K562 (cell line): ENCODE measurements around the gene ZDHHC1. TPM values are rescaled to one million over a fixed set of nuclear protein-coding genes. Genes with fewer than 3 reads are reported as not detected.

Experiments
- BACH1 ChIP-seq: fragments of 200-800 bp; sonication (Bioruptor generic); IDR thresholded peaks from 2 replicates; pipeline ENCODE4 v1.6.1; 2016; ENCODE audit warnings: missing genetic modification characterization, missing compliant biosample characterization
- CBX1 ChIP-seq: sonication (generic); IDR thresholded peaks from 2 replicates; pipeline ENCODE4 v1.6.1; 2016; ENCODE audit warnings: antibody characterized with exemption, low read depth, mild to moderate bottlenecking
- DNMT1 ChIP-seq: fragments of 450-650 bp; IDR thresholded peaks from 2 replicates; pipeline ENCODE4 v1.6.1; 2016; ENCODE audit warnings: antibody characterized with exemption, mild to moderate bottlenecking
- HOXB6 ChIP-seq: fragments of 250-450 bp; sonication (Bioruptor Pico); IDR thresholded peaks from 2 replicates; pipeline ENCODE4 v1.5.1; 2022; ENCODE audit warnings: mild to moderate bottlenecking, borderline replicate concordance
- MYC ChIP-seq, 2 experiments: fragments of 250-450 bp in 1 of 2; sonication (Bioruptor Pico) in 1 of 2; IDR thresholded peaks; 2 replicates each; pipeline versions ENCODE4 v1.5.1 to v1.6.1; 2012 to 2021; ENCODE audit warnings: low read depth in 2 of 2, borderline replicate concordance in 1 of 2, improper control_type of control experiment in 1 of 2, low read length in 1 of 2, mild to moderate bottlenecking in 1 of 2, moderate library complexity in 1 of 2
- POLR2H ChIP-seq: IDR thresholded peaks from 2 replicates; pipeline ENCODE4 v1.6.1; 2016; ENCODE audit warnings: missing genetic modification characterization, low read depth, mild to moderate bottlenecking, control low read depth, missing compliant biosample characterization, moderate library complexity
- STAT5A ChIP-seq: IDR thresholded peaks from 2 replicates; pipeline ENCODE4 v1.6.1; 2012; ENCODE audit warnings: low read length, inconsistent platforms, borderline replicate concordance
- STAT5B ChIP-seq: fragments of 250-450 bp; sonication (Bioruptor Pico); IDR thresholded peaks from 2 replicates; pipeline ENCODE4 v1.8.0; 2021; ENCODE audit warnings: mild to moderate bottlenecking, inconsistent platforms
- TAF9B ChIP-seq: fragments of 450-650 bp; IDR thresholded peaks from 2 replicates; pipeline ENCODE4 v1.6.1; 2018; ENCODE audit warnings: mild to moderate bottlenecking; ENCODE audit not compliant: partially characterized antibody
- ZNF766 ChIP-seq: fragments of 200-800 bp; sonication (Bioruptor generic); conservative IDR thresholded peaks from 2 replicates; pipeline ENCODE4 v1.6.1; 2016; ENCODE audit warnings: missing genetic modification characterization, missing compliant biosample characterization
- ZNF79 ChIP-seq: fragments of 250-450 bp; sonication (Bioruptor Pico); IDR thresholded peaks from 2 replicates; pipeline ENCODE4 v1.4.0; 2020; ENCODE audit warnings: low read depth, mild to moderate bottlenecking, moderate library complexity
- polyA plus RNA-seq, 8 experiments: library from polyadenylated mRNA; depleted of rRNA in 4 of 8; stranded (reverse) in 5 of 8; unstranded in 3 of 8; fragments of >200 nt; fragmentation: Nextera tagmentation in 2 of 8; fragmentation: Illumina TruSeq in 1 of 8; extraction: Ambion mirVana in 2 of 8; extraction: Trizol in 1 of 8; gene quantifications; 2 replicates each; pipeline versions ENCODE4 v1.2.1 to v1.2.3, GENCODE V29; 2011 to 2014; ENCODE audit warnings: inconsistent platforms in 1 of 8, missing spikeins in 1 of 8
- total RNA-seq, 7 experiments: library from RNA; depleted of rRNA in 6 of 7; stranded (reverse); fragments of >200 nt in 6 of 7; fragmentation: Illumina TruSeq in 2 of 7; extraction: Trizol in 2 of 7; gene quantifications; 2 replicates each; pipeline versions ENCODE4 v1.2.1 to v1.2.3, GENCODE V29; 2011 to 2021; ENCODE audit warnings: low replicate concordance in 1 of 7
- TF ChIP-seq, protein P1 (sequence below), 2 experiments: fragments of 150-350 bp in 1 of 2; IDR thresholded peaks; 2 replicates each; pipeline ENCODE4 v1.6.1; 2012 to 2016; ENCODE audit warnings: low read depth in 2 of 2, low read length in 2 of 2, mild to moderate bottlenecking in 1 of 2, moderate library complexity in 1 of 2
- TF ChIP-seq, protein P2 (sequence below): fragments of 250-450 bp; sonication (Bioruptor Pico); IDR thresholded peaks from 2 replicates; pipeline ENCODE4 v1.9.0; 2021; ENCODE audit warnings: mild to moderate bottlenecking
- TF ChIP-seq, protein P3 (sequence below): fragments of 250-450 bp; sonication (Bioruptor Pico); IDR thresholded peaks from 2 replicates; pipeline ENCODE4 v1.9.0; 2021; ENCODE audit warnings: mild to moderate bottlenecking, inconsistent platforms
- TF ChIP-seq, protein P4 (sequence below): fragments of 450-650 bp; IDR thresholded peaks from 2 replicates; pipeline ENCODE4 v1.6.1; 2017; ENCODE audit warnings: mild to moderate bottlenecking, moderate library complexity

The ZDHHC1 gene
- total and polyA plus RNA-seq, 9 of the 15 experiments (the other 6 are each of a cell fraction or from before 2014, with no cell fraction given) = 0.06 to 0.77 (median 0.25) TPM; not detected in 4

DNA sequence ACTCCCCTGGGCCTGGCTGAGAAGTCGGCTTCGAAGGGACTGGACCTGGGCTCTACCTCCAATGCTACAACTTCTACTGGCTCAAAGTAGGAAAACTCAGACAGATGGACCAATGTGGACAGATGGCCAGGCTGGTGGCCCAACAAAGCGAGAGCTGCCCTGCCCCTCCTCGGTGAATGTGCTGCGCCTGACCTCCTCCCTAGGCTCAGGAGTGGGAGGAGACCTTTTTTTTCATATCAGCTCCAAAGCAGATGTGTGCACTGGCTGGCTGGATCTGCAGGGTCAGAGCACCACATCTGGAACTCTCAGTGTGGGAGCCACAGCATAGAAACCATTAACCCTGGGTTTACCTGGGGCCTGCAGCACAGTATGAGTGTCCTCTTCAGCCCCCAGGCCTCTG lies 43.9 kb upstream of the ZDHHC1 start (continued):
- TF ChIP-seq MYC (IDR thresholded peaks at IDR 0.05; ENCODE audit: low read depth, low read length) (no peak), MYC (CRISPR knock-in tag; IDR thresholded peaks at IDR 0.05; ENCODE audit: borderline replicate concordance, low read depth) (no peak), DNMT1 (no peak), POLR2H (no peak), HOXB6 (CRISPR knock-in tag) (no peak), STAT5B (no peak), STAT5A (peak; percentile 63; the same call in 1 of the 2 replicates), ZNF79 (CRISPR knock-in tag) (no peak), TAF9B (no peak), CBX1 (no peak), ZNF766 (CRISPR knock-in tag) (no peak), BACH1 (no peak)
- TF ChIP-seq, protein P1, sequence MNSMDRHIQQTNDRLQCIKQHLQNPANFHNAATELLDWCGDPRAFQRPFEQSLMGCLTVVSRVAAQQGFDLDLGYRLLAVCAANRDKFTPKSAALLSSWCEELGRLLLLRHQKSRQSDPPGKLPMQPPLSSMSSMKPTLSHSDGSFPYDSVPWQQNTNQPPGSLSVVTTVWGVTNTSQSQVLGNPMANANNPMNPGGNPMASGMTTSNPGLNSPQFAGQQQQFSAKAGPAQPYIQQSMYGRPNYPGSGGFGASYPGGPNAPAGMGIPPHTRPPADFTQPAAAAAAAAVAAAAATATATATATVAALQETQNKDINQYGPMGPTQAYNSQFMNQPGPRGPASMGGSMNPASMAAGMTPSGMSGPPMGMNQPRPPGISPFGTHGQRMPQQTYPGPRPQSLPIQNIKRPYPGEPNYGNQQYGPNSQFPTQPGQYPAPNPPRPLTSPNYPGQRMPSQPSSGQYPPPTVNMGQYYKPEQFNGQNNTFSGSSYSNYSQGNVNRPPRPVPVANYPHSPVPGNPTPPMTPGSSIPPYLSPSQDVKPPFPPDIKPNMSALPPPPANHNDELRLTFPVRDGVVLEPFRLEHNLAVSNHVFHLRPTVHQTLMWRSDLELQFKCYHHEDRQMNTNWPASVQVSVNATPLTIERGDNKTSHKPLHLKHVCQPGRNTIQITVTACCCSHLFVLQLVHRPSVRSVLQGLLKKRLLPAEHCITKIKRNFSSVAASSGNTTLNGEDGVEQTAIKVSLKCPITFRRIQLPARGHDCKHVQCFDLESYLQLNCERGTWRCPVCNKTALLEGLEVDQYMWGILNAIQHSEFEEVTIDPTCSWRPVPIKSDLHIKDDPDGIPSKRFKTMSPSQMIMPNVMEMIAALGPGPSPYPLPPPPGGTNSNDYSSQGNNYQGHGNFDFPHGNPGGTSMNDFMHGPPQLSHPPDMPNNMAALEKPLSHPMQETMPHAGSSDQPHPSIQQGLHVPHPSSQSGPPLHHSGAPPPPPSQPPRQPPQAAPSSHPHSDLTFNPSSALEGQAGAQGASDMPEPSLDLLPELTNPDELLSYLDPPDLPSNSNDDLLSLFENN (IDR thresholded peaks at IDR 0.05; ENCODE audit: low read depth in 2 of 2, low read length in 2 of 2) = peak in 1 of 2 experiments; percentile 75; a peak in 1 of 4 replicates
- TF ChIP-seq, protein P2, sequence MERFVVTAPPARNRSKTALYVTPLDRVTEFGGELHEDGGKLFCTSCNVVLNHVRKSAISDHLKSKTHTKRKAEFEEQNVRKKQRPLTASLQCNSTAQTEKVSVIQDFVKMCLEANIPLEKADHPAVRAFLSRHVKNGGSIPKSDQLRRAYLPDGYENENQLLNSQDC (CRISPR knock-in tag) = no peak
- TF ChIP-seq, protein P3, sequence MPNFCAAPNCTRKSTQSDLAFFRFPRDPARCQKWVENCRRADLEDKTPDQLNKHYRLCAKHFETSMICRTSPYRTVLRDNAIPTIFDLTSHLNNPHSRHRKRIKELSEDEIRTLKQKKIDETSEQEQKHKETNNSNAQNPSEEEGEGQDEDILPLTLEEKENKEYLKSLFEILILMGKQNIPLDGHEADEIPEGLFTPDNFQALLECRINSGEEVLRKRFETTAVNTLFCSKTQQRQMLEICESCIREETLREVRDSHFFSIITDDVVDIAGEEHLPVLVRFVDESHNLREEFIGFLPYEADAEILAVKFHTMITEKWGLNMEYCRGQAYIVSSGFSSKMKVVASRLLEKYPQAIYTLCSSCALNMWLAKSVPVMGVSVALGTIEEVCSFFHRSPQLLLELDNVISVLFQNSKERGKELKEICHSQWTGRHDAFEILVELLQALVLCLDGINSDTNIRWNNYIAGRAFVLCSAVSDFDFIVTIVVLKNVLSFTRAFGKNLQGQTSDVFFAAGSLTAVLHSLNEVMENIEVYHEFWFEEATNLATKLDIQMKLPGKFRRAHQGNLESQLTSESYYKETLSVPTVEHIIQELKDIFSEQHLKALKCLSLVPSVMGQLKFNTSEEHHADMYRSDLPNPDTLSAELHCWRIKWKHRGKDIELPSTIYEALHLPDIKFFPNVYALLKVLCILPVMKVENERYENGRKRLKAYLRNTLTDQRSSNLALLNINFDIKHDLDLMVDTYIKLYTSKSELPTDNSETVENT (CRISPR knock-in tag) = no peak
- TF ChIP-seq, protein P4, sequence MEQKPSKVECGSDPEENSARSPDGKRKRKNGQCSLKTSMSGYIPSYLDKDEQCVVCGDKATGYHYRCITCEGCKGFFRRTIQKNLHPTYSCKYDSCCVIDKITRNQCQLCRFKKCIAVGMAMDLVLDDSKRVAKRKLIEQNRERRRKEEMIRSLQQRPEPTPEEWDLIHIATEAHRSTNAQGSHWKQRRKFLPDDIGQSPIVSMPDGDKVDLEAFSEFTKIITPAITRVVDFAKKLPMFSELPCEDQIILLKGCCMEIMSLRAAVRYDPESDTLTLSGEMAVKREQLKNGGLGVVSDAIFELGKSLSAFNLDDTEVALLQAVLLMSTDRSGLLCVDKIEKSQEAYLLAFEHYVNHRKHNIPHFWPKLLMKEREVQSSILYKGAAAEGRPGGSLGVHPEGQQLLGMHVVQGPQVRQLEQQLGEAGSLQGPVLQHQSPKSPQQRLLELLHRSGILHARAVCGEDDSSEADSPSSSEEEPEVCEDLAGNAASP = no peak
